Right renal pelvis (tissue), 4 donors: ENCODE data around the gene PM20D1. TPM values are rescaled to one million over a fixed set of nuclear protein-coding genes. Genes with fewer than 3 reads are reported as not detected.

Experiments used
- polyA plus RNA-seq, 4 donors: library from polyadenylated mRNA; unstranded; fragments of 120-200 nt; gene quantifications; one replicate each; pipeline ENCODE4 v1.2.1, GENCODE V29; 2013; ENCODE audit not compliant: insufficient read length in 4 of 4

The PM20D1 gene
- polyA plus RNA-seq, 4 donors: 0.39 to 3.3 (median 1.7) TPM

Other genes starting within 250 kb of the PM20D1 start
- gene ELK4, start 218.1 kb downstream of the PM20D1 start, polyA plus RNA-seq: 10 to 100 TPM; 13.4 to 21.5 (median 18.2) TPM
- 10 to 100 TPM in 2 of 4 donors, 1 to 10 TPM in 2; 9.3 to 10.1 (median 9.8) TPM for gene SLC45A3, start 169.6 kb downstream of the PM20D1 start, polyA plus RNA-seq
- gene NUCKS1, start 100.0 kb downstream of the PM20D1 start, polyA plus RNA-seq: 100 to 1,000 TPM; 327 to 402 (median 367) TPM
- 10 to 100 TPM; 27.1 to 37.2 (median 34.1) TPM for gene RAB29, start 74.7 kb downstream of the PM20D1 start, polyA plus RNA-seq
- 10 to 100 TPM; 30.4 to 35.9 (median 31.7) TPM for gene SLC41A1, start 36.9 kb downstream of the PM20D1 start, polyA plus RNA-seq
- under 1 TPM; 0.14 to 0.38 (median 0.31) TPM for gene SLC26A9, start 93.3 kb upstream of the PM20D1 start, polyA plus RNA-seq
- gene RAB7B, start 153.3 kb upstream of the PM20D1 start, polyA plus RNA-seq: 1 to 10 TPM; 3.0 to 3.7 (median 3.1) TPM
- gene CTSE, start 173.8 kb upstream of the PM20D1 start, polyA plus RNA-seq: under 1 TPM; 0.18 to 0.26 (median 0.21) TPM
- 1 to 10 TPM; 1.8 to 6.4 (median 2.9) TPM for gene RHEX, start 203.0 kb upstream of the PM20D1 start, polyA plus RNA-seq